Ishikawa (cell line): ENCODE results near the gene C12orf75.
A peak's percentile ranks its signal among the peaks of the same experiment; 100 is the strongest.

Source experiments
- CEBPB ChIP-seq: IDR thresholded peaks from 2 replicates; pipeline ENCODE4 v1.6.1; 2012
- CREB1 ChIP-seq: IDR thresholded peaks from 2 replicates; pipeline ENCODE4 v1.6.1; 2012; ENCODE audit warnings: low read depth
- EGR1 ChIP-seq: IDR thresholded peaks from 2 replicates; pipeline ENCODE4 v1.6.1; 2012
- EP300 ChIP-seq: IDR thresholded peaks from 2 replicates; pipeline ENCODE4 v1.6.1; 2012; ENCODE audit warnings: borderline replicate concordance
- FOXM1 ChIP-seq: IDR thresholded peaks from 2 replicates; pipeline ENCODE4 v1.6.1; 2012; ENCODE audit warnings: low read depth, borderline replicate concordance
- MAX ChIP-seq: IDR thresholded peaks from 2 replicates; pipeline ENCODE4 v1.6.1; 2012
- NFIC ChIP-seq: IDR thresholded peaks from 2 replicates; pipeline ENCODE4 v1.6.1; 2012
- RAD21 ChIP-seq: IDR thresholded peaks from 2 replicates; pipeline ENCODE4 v1.6.1; 2012; ENCODE audit warnings: low read depth
- REST ChIP-seq: IDR thresholded peaks from 2 replicates; pipeline ENCODE4 v1.6.1; 2012; ENCODE audit warnings: low read depth, mild to moderate bottlenecking
- TAF1 ChIP-seq: IDR thresholded peaks from 2 replicates; pipeline ENCODE4 v1.6.1; 2012; ENCODE audit warnings: low read depth, mild to moderate bottlenecking
- TCF12 ChIP-seq: IDR thresholded peaks from 2 replicates; pipeline ENCODE4 v1.6.1; 2012; ENCODE audit warnings: low read depth
- TEAD4 ChIP-seq: IDR thresholded peaks from 2 replicates; pipeline ENCODE4 v1.6.1; 2012
- USF1 ChIP-seq: IDR thresholded peaks from 2 replicates; pipeline ENCODE4 v1.6.1; 2012
- YY1 ChIP-seq: IDR thresholded peaks from 2 replicates; pipeline ENCODE4 v1.6.1; 2012; ENCODE audit warnings: low read depth
- ZBTB7A ChIP-seq: IDR thresholded peaks from 2 replicates; pipeline ENCODE4 v1.6.1; 2012; ENCODE audit warnings: low read depth

The C12orf75 gene

GRCh38 chr12:105316931-105317852, 13.3 kb upstream of the C12orf75 start:
- TF ChIP-seq MAX (no peak), EP300 (no peak), EGR1 (no peak), FOXM1 (no peak)

DNA sequence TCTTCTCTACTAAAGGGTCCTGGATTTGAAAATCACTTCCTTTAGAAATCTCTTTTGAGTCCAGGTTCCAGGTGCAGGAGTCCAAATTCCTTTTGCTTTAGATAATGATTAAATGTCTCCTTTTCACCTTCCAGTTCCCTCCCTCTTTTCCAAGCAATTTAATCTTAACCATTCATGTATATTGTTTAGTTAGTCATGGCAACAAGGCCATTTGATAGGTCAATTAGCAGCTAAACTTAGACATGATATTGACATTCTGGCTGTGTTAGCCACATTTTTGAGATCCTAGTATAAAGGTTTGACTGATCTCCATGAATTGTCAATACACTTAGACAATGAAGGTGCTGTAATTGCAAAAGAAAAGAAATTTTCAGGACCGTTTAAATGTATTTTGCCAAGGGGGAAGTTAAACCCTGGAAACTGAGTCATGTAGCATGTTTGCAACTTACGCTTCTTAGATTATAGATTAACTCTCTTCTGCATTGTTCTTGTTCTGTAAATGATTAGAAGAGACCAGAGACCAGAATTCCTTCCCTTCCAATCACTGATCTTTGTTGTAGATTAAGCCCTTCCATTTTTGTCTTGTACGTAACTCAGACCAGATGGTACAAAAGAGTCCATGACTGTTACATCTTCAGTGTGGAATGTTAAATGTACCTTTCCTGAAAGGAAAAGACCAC, 12.4 kb upstream of the C12orf75 start:
- TF ChIP-seq USF1 (no peak), EP300 (peak; percentile 44; the same call in 1 of the 2 replicates), TEAD4 (peak; percentile 45)

GRCh38 chr12:105318651-105319483, 11.6 kb upstream of the C12orf75 start:
- TF ChIP-seq TCF12 = no peak
- no peak for TF ChIP-seq YY1

DNA sequence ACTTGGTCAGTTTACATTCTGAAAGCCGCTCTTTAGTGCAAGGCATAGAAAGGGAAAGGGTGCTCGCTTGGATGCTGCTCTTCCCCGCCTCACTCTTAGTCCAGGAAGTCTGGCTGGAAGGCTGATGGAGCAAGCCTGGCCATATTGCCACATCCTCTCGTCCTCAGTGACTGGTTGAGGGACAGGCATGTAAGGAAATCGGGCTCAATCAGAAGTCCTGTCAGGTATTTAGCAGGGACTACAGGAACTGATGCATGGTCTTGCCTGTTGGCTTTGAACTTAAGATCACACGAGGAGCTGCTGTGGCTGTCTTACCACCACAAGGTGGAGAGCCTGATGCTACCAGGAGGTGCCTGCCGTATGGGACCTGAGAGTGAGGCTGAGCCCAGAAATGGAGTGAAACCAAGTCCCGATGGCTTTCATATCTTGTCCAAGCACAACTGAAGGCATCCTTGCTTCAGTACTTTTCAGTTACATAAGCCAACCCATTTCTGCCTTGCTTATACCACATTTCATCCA, 10.7 kb upstream of the C12orf75 start:
- no peak for TF ChIP-seq NFIC
- TF ChIP-seq TAF1 = no peak
- no peak for TF ChIP-seq CREB1
- TF ChIP-seq FOXM1 = no peak
- TF ChIP-seq RAD21 = no peak
- TF ChIP-seq MAX = no peak
- no peak for TF ChIP-seq USF1
- TF ChIP-seq EGR1 = no peak

- TF ChIP-seq RAD21 (peak; percentile 13; the same call in 1 of the 2 replicates), NFIC (no peak)
Observed at GRCh38 chr12:105321125-105321524, 9.4 kb upstream of the C12orf75 start.

DNA sequence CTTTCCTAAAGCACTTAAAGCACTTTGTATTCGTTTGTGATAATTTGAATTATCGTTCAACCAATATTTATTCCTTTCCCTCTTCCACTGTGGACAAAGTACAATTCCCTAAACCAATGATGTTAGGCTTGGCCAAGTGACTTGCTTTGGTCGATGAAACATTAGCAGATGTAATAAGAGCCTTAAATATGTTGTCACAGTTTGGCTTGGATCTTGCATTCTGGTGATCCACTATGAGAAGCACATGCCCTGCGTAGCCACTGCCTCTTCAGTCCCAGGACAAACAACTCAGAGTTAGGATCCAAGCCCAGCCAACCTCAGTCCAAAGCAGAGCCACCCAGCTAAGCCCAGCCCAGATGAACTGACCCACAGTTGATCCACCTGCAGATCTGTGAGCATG, 8.4 kb upstream of the C12orf75 start:
- TF ChIP-seq MAX (no peak), CEBPB (no peak), EGR1 (no peak)

DNA sequence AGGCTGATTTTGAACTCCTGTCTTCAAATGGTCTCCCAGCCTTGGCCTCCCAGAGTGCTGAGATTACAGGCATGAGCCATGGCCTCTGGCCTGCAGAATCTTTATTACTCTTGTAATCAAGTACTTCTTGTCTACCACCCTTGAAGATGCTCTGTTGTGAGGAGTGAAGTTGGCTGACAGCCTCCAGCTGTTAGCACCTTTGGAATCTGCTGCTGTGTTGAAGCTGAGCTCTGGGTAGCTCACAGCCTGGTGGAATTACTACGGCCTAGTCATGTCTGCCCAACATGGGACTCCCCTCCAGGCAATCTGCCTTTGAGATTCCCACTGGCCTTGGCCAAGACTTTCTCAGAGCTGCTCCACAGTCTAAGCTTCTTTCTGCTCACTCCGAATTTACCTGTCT, 5.8 kb upstream of the C12orf75 start:
- TF ChIP-seq TEAD4 (no peak), ZBTB7A (no peak), USF1 (no peak), CREB1 (no peak), EGR1 (no peak), MAX (no peak), RAD21 (no peak), CEBPB (no peak), NFIC (no peak), FOXM1 (no peak), TAF1 (no peak), TCF12 (no peak), EP300 (no peak), YY1 (no peak), REST (no peak)
